AG09309 (cell line): ENCODE results near the gene C7orf33.

Source experiments
- DNase-seq: peaks from one replicate; pipeline ENCODE4 v3.0.0-alpha.2; 2010; ENCODE audit warnings: low read depth
- H3K4me3 ChIP-seq: 2 replicates; pipeline ENCODE4 v1.5.1; 2011; ENCODE audit warnings: mild to moderate bottlenecking, low read depth, low read length, moderate library complexity; ENCODE audit not compliant: control insufficient read depth
- TF ChIP-seq, protein P1 (sequence below): IDR thresholded peaks from 2 replicates; pipeline ENCODE4 v1.5.1; 2011; ENCODE audit warnings: mild to moderate bottlenecking, low read depth, low read length, inconsistent platforms; ENCODE audit not compliant: insufficient read depth, control insufficient read depth; ENCODE audit errors: missing control alignments

The C7orf33 gene

DNA sequence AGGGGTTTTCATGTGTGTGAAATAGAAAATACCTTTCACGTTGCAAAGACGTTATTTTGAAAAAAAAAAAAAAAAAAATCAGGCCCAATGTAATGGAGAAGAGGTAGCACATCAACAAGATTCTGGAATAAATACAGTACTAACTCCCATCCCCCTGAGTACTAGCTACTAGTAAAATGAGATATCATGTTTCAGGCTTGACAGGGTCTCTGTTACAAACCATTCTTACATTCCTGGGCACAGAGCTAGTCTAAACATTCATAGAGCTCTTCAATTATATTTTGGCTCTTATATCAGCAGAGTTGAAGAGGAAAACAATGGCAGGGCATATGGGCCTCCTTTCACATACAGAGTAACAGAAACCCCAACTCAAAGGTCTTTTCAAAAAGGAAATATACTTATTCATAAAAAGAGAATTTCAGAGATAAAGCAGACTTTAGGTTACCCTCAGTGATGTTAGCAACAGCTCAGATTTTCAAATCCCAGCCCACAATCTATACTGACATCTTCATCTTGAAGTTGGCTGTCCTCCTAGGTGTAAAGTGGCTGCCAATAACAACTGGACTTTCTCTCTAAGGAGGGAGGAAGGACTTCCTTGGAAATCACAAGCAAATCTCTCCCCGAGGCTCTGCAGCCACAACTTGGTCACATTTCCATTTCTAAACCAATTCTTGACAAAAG, 18.6 kb downstream of the C7orf33 start:
- H3K4me3 ChIP-seq = no peak overlapping the region
- DNase-seq = no peak
- TF ChIP-seq, protein P1, sequence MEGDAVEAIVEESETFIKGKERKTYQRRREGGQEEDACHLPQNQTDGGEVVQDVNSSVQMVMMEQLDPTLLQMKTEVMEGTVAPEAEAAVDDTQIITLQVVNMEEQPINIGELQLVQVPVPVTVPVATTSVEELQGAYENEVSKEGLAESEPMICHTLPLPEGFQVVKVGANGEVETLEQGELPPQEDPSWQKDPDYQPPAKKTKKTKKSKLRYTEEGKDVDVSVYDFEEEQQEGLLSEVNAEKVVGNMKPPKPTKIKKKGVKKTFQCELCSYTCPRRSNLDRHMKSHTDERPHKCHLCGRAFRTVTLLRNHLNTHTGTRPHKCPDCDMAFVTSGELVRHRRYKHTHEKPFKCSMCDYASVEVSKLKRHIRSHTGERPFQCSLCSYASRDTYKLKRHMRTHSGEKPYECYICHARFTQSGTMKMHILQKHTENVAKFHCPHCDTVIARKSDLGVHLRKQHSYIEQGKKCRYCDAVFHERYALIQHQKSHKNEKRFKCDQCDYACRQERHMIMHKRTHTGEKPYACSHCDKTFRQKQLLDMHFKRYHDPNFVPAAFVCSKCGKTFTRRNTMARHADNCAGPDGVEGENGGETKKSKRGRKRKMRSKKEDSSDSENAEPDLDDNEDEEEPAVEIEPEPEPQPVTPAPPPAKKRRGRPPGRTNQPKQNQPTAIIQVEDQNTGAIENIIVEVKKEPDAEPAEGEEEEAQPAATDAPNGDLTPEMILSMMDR = no peak

DNA sequence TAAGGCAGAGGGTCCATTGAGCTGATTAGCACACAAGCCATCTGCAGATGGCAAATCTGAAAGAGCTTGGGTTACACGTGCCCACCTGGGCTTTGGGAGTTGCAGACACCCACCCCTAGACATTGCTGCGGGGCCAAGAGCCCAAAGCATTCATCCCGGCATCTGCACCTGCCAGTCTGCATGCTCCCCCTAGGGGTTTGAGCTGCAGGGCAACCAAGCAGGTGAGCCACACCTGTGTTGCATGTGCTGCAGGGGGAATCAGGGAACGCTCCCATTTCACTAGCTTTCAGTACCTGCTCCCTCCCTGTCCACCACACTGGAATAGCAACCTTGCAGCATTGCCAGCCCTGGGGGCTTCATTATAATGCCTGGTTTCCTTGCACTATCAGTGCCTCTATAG, 21.1 kb downstream of the C7orf33 start:
- no peak for DNase-seq
- TF ChIP-seq, protein P1 = no peak
- H3K4me3 ChIP-seq = no peak overlapping the region

DNA sequence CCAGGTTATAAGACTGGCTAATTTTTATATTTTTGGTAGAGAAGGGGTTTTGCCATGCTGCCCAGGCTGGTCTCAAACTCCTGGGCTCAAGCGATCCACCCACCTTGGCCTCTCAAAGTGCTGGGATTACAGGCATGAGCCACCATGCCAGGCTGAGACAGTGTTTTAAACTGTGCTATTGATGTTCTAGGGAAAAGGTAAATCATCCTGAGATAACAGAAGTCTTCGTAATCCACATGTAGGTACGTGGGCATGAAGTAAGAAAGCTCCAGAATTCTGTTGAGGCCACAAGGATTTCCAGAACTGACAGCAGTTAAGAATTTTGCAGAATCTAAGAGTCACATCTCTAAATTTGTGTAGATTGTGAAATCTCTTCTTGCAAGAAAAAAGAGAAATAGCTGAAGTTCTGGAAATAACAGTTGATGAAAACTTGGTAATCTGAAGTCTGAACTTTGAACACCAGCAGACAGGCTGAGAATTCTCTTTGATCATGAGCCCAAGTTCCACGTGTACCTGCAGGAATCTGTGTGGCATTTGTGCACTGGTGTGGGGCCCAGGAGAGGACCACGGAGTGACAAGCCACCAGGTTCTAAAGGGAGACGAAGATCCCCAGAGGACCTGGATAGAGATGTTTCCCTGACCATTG, 24.6 kb downstream of the C7orf33 start:
- H3K4me3 ChIP-seq = no peak overlapping the region
- DNase-seq = no peak
- TF ChIP-seq, protein P1 = no peak

DNA sequence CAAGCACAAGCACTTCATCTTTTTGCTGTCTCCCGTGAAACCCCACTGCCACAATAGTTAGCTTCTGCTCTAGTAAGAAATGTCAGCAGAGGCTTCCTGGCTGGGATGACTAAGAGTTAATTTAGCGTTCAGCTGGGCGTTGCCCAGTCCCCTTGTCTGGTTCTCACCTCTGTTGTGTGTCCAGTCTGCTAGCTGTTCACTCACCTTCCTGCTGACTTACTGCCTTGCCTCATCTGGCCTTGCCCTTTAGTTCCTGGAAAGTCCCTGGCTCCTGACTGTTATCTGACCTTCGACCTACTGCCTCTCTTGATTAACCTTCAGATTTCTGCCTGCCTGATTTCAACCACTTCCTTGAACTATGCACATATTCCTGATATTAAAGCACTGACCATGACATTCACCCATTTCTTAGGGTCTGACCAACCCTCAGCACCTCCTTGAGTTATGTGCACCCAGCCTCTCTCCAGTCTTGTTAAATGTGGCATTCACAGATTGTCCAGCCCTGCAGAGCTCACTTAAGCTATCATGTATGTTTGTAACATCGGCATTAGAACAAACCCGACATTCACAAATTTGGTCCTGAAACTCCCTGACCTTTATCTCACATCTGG, 30.3 kb downstream of the C7orf33 start:
- TF ChIP-seq, protein P1 = no peak
- H3K4me3 ChIP-seq = no peak overlapping the region
- no peak for DNase-seq

DNA sequence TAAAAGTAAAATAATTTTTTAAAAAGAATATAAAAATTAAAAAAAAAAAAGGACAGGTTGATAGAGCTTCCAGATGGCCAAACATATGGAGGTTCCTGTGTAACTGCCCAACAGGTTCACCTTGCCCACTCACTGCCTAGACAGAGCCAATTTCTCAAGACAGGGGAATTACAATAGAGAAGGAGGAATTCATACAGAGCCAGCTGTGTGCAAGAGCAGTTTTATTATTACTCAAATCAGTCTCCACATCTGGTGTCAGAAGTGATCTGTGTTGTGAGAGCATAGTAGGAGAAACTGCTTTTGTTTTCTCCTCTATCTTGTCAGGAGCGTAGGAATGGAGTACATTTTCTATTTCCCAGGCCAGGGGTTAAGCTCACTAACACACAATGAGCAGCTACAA, 31.0 kb downstream of the C7orf33 start:
- DNase-seq = no peak
- TF ChIP-seq, protein P1 = no peak
- H3K4me3 ChIP-seq = no peak overlapping the region

DNA sequence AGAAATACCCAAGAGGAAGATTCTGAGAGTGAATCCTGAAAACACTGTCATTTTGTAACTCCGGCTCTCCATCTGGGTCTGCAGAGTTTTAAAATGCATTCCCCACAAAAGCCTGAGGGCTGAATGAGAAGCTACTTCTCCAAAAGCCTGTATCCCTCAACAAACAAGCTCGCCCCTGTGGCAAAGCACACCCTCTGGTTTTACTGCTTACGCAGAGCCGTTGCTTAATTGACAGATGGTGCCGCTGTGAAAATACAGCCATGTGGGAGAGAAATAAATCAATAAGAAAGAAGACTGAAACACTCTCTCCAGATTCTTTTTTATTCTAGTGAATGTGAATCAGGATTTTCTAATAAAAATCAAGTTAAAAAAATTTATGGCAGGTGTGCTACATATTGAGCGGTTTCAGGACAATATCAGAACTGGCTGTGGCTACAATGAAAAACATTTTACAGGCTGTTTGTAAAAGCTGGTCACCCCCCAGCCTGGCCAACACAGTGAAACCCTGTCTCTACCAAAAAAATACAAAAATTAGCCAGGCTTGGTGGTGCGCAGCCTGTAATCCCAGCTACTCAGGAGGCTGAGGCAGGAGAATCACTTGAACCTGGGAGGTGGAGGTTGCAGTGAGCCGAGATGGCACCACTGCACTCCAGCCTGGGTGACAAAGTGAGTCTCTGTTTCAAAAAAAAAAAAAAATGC, 32.5 kb downstream of the C7orf33 start:
- no peak for DNase-seq
- TF ChIP-seq, protein P1 = no peak
- H3K4me3 ChIP-seq = no peak overlapping the region
